B cell (primary cell): ENCODE results near the gene TMEM151A. TPM values are rescaled to one million over a fixed set of nuclear protein-coding genes. Genes with fewer than 3 reads are reported as not detected.

Experiments
- ATAC-seq: fragments of 200-7000 bp; cut with Tn5 transposase; one replicate; pipeline ENCODE4 v1.10.0; 2021; ENCODE audit warnings: low read depth, mild to moderate bottlenecking, moderate number of reproducible peaks, moderate library complexity
- CTCF ChIA-PET: fragments of 350-600 bp; sonication (Branson Sonifier 250); formaldehyde crosslinking; loops from one replicate; lab custom pipeline; 2021; ENCODE audit warnings: antibody characterized with exemption, inconsistent platforms; lab: Charles Lee
- POLR2A ChIA-PET: fragments of 350-600 bp; sonication (Branson Sonifier 250); formaldehyde crosslinking; loops from one replicate; lab custom pipeline; 2021; ENCODE audit warnings: antibody characterized with exemption; lab: Charles Lee
- DNase-seq: peaks from one replicate; pipeline ENCODE4 v3.0.0; 2013
- H2AFZ ChIP-seq: 2 replicates; pipeline ENCODE4 v1.6.1; 2012; ENCODE audit warnings: mild to moderate bottlenecking, low read depth, low read length; ENCODE audit not compliant: insufficient read depth, poor library complexity, severe bottlenecking
- H3K27ac ChIP-seq, 2 donors: 1 replicate in 1 of 2; 2 replicates in 1 of 2; pipeline ENCODE4 v1.5.1; 2012 to 2013; ENCODE audit warnings: low read length in 2 of 2, mild to moderate bottlenecking in 2 of 2, moderate library complexity in 1 of 2
- H3K27me3 ChIP-seq, 4 experiments: fragments of 200-600 bp in 1 of 4; sonication (generic) in 1 of 4; replicated peaks in 1 of 4; 1 replicate in 2 of 4; 2 replicates in 2 of 4; pipeline versions ENCODE4 v1.6.1 to v1.7.0; 2013 to 2016; ENCODE audit warnings: low read length in 3 of 4, mild to moderate bottlenecking in 2 of 4, mixed read lengths in 1 of 4, moderate library complexity in 1 of 4; ENCODE audit not compliant: insufficient read depth in 4 of 4, control insufficient read depth in 3 of 4; ENCODE audit errors: control extremely low read depth in 1 of 4
- H3K36me3 ChIP-seq, 2 experiments: replicated peaks in 1 of 2; 1 replicate in 1 of 2; 2 replicates in 1 of 2; pipeline versions ENCODE4 v1.6.1 to v1.7.1; 2013; ENCODE audit warnings: low read length in 1 of 2; ENCODE audit not compliant: insufficient read depth in 2 of 2, control insufficient read depth in 1 of 2; ENCODE audit errors: control extremely low read depth in 1 of 2, extremely low read depth in 1 of 2
- H3K4me1 ChIP-seq, 2 donors: fragments of 200-600 bp in 1 of 2; sonication (generic) in 1 of 2; 1 replicate in 1 of 2; 2 replicates in 1 of 2; pipeline versions ENCODE4 v1.5.1 to v1.6.1; 2013 to 2017; ENCODE audit warnings: low read length in 2 of 2; ENCODE audit not compliant: control insufficient read depth in 2 of 2, insufficient read depth in 2 of 2
- H3K4me2 ChIP-seq: replicated peaks from 2 replicates; pipeline ENCODE3; 2012; ENCODE audit warnings: mild to moderate bottlenecking, low read depth, low read length; ENCODE audit not compliant: poor library complexity, severe bottlenecking
- H3K4me3 ChIP-seq, 5 experiments: fragments of 200-600 bp in 1 of 5; sonication (generic) in 1 of 5; 1 replicate in 3 of 5; 2 replicates in 2 of 5; pipeline versions ENCODE4 v1.5.1 to v1.7.0; 2011 to 2016; ENCODE audit warnings: low read length in 4 of 5, mild to moderate bottlenecking in 4 of 5, low read depth in 2 of 5, control low read depth in 1 of 5, moderate library complexity in 1 of 5; ENCODE audit not compliant: insufficient read depth in 1 of 5; ENCODE audit errors: control extremely low read depth in 1 of 5, extremely low read depth in 1 of 5
- H3K79me2 ChIP-seq: fragments of 200-600 bp; sonication (generic); one replicate; pipeline ENCODE4 v1.6.0; 2016; ENCODE audit warnings: low read length; ENCODE audit not compliant: control insufficient read depth, insufficient read depth
- H3K9ac ChIP-seq: fragments of 200-600 bp; sonication (generic); 2 replicates; pipeline ENCODE4 v1.6.1; 2017; ENCODE audit warnings: mild to moderate bottlenecking, low read length, moderate library complexity
- H3K9me3 ChIP-seq, 3 donors: one replicate each; pipeline versions ENCODE4 v1.6.1 to v1.7.1; 2013; ENCODE audit warnings: low read length in 2 of 3; ENCODE audit not compliant: control insufficient read depth in 2 of 3, insufficient read depth in 1 of 3; ENCODE audit errors: control extremely low read depth in 1 of 3
- H4K20me1 ChIP-seq: 2 replicates; pipeline ENCODE4 v1.6.0; 2012; ENCODE audit warnings: mild to moderate bottlenecking, low read length; ENCODE audit not compliant: insufficient read depth, control insufficient read depth, poor library complexity, severe bottlenecking
- H3K27ac Mint-ChIP-seq: one replicate; pipeline ENCODE4 v1.8.0; 2021; ENCODE audit warnings: mixed read lengths
- H3K27me3 Mint-ChIP-seq: one replicate; pipeline ENCODE4 v1.8.0; 2021; ENCODE audit warnings: mixed read lengths
- H3K4me1 Mint-ChIP-seq: one replicate; pipeline ENCODE4 v1.8.0; 2021; ENCODE audit warnings: mixed read lengths
- H3K4me3 Mint-ChIP-seq: one replicate; pipeline ENCODE4 v1.8.0; 2021; ENCODE audit warnings: mixed read lengths
- H3K9me3 Mint-ChIP-seq: one replicate; pipeline ENCODE4 v1.8.0; 2022; ENCODE audit warnings: mixed read lengths; ENCODE audit not compliant: insufficient read depth
- CTCF ChIP-seq: fragments of 200-600 bp; IDR thresholded peaks from one replicate; pipeline ENCODE4 v1.8.0; 2022; ENCODE audit warnings: antibody characterized with exemption, mild to moderate bottlenecking
- EZH2 ChIP-seq: IDR thresholded peaks from 2 replicates; pipeline ENCODE4 v1.6.1; 2012; ENCODE audit warnings: borderline replicate concordance, low read depth, mild to moderate bottlenecking, moderate library complexity, low read length; ENCODE audit not compliant: insufficient read depth, poor library complexity, severe bottlenecking
- WGBS: methylation state at CpG from one replicate; pipeline ENCODE4 v1.1.5; 2013; ENCODE audit warnings: missing lambda C conversion rate; ENCODE audit not compliant: insufficient coverage; 5-methylcytosine and 5-hydroxymethylcytosine counted together
- intact Hi-C: fragments of 100-400 bp; cut with micrococcal nuclease; formaldehyde crosslinking; loops from one replicate; pipeline ENCODE4 v1.10.0; 2022
- polyA plus RNA-seq: library from polyadenylated mRNA; depleted of rRNA; stranded (reverse); fragments of >200 nt; gene quantifications from 2 replicates; pipeline ENCODE4 v1.2.3, GENCODE V29; 2012
- total RNA-seq, 2 donors: library from RNA; stranded (reverse); fragments of 120-200 nt in 1 of 2; gene quantifications; 1 replicate in 1 of 2; 2 replicates in 1 of 2; pipeline versions ENCODE4 v1.2.3 to v1.2.4, GENCODE V29; 2013 to 2022

TMEM151A gene
- total and polyA plus RNA-seq, 2 donors (not counting 1 experiment from before 2014, with no cell fraction given), result 0.17 to 1.1 TPM

- peaks cover 0 to 29% of the 10 kb centered on the region in 2 experiments for H3K36me3 ChIP-seq
- ChIA-PET POLR2A (no interaction called here), CTCF (interaction anchor here (4.1 kb wide), 1 partner anchor 6 kb away, joined by 33 read pairs; no protein-coding TSS in a partner anchor)
- H3K9ac ChIP-seq, result no peak overlapping the region
- H3K4me3 Mint-ChIP-seq, result peak overlapping the region; percentile 68
- H3K27ac Mint-ChIP-seq, result no peak overlapping the region
- no peak overlapping the region for H2AFZ ChIP-seq
- peaks cover 7% of the 10 kb centered on the region for H3K79me2 ChIP-seq
- H3K9me3 Mint-ChIP-seq, result no peaks in the 10 kb centered on the region
- peaks cover 31% of the 10 kb centered on the region for H4K20me1 ChIP-seq
- no peak overlapping the region for H3K4me3 ChIP-seq
- peaks cover 3% of the 10 kb centered on the region for H3K27me3 Mint-ChIP-seq
- H3K9me3 ChIP-seq, result no peaks in the 10 kb centered on the region
- H3K4me1 Mint-ChIP-seq, result peaks cover 37% of the 10 kb centered on the region
- peak overlapping the region; percentile 95 for H3K4me2 ChIP-seq
- no peak for TF ChIP-seq CTCF
- TF ChIP-seq EZH2, result no peak
- DNase-seq, result peak; percentile 62
- no peak overlapping the region for H3K27ac ChIP-seq
- no peak for ATAC-seq
- peaks cover 0 to 16% (median 3%) of the 10 kb centered on the region in 4 experiments for H3K27me3 ChIP-seq
- intact Hi-C loops, result no loop called here
- H3K4me1 ChIP-seq, result peaks cover 27 to 33% of the 10 kb centered on the region in 2 donors
- 0% methylated on average over 27 of the region's 45 CpGs for WGBS
Observed at GRCh38 chr11:66278363-66279091, 13.2 kb upstream of the TMEM151A start.

DNA sequence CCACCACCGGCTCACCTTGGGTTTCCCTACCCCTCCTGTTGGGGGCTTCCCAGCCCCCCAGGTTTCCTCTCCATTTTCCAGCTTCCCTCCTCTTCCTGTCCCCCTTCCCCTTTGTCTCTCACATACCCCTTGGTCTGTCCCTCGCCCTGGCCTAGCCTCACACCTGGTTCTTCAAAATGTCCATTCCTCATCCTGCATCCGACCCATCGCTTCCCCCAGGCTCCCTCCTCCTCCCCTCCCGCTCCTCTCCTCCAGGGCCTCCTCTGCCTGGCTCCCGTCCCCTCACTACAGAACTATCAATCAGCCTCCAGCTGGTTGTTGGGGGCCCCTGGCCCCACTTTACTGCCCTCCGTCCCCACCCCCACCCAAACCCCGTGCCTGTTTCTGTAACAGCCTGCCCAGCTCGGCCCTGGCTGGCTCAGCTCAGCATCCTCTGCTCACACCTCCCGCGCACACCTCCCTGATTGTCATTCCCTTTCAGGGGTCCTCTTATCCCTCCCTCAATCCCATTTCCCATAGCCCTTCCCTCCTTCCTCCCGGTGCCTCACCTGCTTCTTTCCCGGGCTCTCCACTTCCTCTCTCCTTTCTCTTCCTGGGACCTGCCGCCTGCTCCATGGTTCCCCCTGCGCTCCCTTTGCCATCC lies 12.5 kb upstream of the TMEM151A start:
- Histone ChIP-seq H3K27me3 (peaks cover 0 to 16% (median 3%) of the 10 kb centered on the region in 4 experiments), H3K9ac (no peak overlapping the region), H2AFZ (no peak overlapping the region), H3K4me3 (no peak overlapping the region), H3K4me1 (peaks cover 27 to 33% of the 10 kb centered on the region in 2 donors), H3K4me2 (peak overlapping the region; percentile 95), H4K20me1 (peaks cover 24% of the 10 kb centered on the region), H3K79me2 (peaks cover 7% of the 10 kb centered on the region), H3K9me3 (no peaks in the 10 kb centered on the region), H3K36me3 (peaks cover 0 to 23% of the 10 kb centered on the region in 2 experiments), H3K27ac (no peak overlapping the region)
- POLR2A ChIA-PET, result no interaction called here
- Mint-ChIP-seq H3K4me1 (peaks cover 37% of the 10 kb centered on the region), H3K27ac (peak overlapping the region; percentile 50), H3K4me3 (peak overlapping the region; percentile 68), H3K27me3 (peaks cover 3% of the 10 kb centered on the region), H3K9me3 (no peaks in the 10 kb centered on the region)
- DNase-seq (no peak), ATAC-seq (no peak)
- no peak for TF ChIP-seq EZH2
- TF ChIP-seq CTCF, result no peak
- 87% methylated on average over 15 of the region's 15 CpGs for WGBS
- intact Hi-C loops, result no loop called here
- CTCF ChIA-PET, result interaction anchor here (4.1 kb wide), 1 partner anchor 7 kb away, joined by 33 read pairs; no protein-coding TSS in a partner anchor
